Skin of body (tissue), 2 donors: ENCODE results near the gene EZR. TPM values are rescaled to one million over a fixed set of nuclear protein-coding genes. Genes with fewer than 3 reads are reported as not detected.
"Not testable (repeated sequence)": the region's sequence is repeated elsewhere in the genome, so short reads cannot be mapped to it uniquely, and the experiment has no call there.

Experiments
- DNase-seq: peaks from one replicate; lab custom pipeline; 2025; lab: John Stamatoyannopoulos, UW
- total RNA-seq: library from RNA; depleted of rRNA; stranded (reverse); fragments of >200 nt; gene quantifications from one replicate; pipeline ENCODE4 v1.2.3, GENCODE V29; 2014

The EZR gene
- total RNA-seq, 1 donor from 2014 or later, result 108 TPM

DNA sequence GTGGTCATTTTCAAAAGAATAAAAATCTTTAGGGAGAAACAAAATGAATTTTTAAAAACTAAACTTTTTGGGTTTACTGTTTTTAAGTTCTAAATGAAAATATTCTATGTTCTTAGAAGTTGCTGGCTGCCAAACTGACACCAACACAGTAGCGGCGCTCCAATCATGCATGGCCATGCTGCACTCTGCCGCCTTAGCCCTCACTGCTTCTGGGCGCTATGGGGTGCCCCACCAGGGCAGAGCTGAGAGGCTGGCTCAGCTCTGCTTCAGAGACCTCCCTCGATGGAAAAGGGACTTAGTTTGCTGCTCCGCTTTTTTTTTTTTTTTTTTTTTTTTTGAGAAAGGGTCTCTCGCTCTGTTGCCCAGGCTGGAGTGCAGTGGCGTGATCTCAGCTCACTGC lies 20.9 kb downstream of the EZR start:
- no peak for DNase-seq

DNA sequence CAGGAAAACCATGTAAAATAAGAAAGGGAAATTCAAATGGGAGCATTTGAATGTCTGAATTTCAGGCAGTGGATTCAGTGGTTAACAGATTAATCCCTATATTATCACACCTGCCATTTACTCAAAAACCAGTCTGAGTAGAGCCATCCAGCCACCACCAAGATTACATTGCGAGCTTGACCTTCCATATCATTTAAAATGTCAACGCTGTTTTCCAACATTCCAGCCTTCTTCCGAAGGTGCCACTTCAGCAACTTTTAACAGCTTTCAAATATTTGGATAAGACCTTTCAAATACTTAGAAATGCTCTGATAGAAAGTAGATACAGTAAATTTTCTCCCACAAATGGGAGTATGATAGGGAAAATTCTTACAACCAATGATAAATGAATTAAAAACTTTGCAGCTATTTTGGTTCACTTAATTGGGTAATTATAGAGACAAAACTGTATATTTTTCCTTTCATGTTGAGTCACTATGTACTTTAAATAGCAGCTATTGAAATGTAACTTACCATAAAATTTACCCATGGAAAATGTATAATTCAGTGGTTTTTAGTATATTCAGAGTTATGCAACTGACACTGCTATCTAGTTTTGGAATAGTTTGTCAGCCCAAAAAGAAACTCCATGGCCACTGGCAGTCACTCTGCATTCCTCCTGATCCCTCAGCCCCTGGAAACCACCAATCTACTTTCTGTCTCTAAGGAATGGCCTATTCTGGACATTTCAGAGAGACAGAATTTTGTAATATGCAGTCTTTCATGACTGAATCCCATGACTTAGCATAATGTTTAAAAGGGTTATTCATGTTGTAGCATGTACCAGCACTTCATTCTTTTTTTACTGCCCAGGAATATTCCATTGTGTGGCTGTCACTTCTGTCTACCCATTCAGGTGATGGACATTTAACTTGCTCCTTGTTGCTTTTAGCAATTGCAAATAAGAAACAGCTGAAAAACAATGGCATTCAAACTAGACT lies 21.5 kb downstream of the EZR start:
- no peak for DNase-seq

DNA sequence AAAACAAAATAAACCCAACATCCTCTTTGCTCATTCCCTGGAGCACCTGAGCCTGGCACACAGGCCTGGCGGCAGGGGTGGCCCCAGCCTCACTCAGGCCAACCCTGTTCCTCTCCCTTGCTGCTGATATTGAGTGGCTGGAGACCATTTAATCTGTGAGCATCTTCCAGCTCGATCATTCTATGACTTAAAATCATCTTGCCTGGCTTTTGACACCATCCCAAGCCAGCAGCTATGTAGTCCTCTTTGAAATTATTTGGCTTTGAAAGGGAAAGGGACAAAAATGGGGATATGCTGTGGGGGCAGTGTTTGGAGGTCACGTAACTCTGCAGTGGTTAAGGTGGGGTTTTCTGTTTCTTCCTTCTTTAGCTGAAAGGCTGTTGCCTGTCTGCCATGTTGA lies 22.8 kb downstream of the EZR start:
- no peak for DNase-seq

DNA sequence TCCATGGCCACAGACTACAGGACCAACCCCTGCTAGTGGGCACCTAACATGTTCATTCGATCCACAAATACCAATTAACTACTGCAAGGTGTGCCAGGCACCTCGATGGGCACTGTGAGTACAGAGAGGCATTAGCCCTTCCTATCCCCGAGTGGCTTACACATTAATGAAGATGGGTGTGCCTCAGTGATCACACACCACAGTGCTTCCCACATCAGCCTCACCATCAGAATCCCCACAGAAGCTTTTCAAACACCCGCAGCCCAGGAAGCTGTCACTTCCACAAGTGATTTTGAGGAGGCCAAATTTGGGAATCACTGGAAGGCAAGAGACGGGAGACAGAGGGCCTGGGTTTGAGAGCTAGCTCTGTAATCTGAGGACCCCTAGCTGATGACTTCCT lies 23.7 kb downstream of the EZR start:
- DNase-seq, result no peak

DNA sequence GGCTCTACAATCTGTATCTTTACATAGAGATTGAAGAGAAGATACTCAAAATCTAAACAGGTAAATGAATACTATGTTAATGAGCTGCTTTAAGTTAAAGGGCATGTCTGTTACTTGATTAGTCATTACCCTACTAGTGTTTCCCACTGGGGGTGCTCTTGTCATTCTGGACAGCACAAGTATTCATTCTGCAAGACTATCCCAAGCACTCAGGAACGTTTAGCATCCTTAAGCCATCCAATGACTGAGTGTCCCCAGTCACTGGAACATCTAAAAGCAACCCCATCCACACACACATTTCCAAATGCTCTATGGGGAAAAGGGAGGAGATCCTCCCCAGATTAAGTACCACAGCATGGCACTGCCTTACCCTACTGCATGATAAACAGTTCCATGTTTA lies 25.7 kb downstream of the EZR start:
- DNase-seq, result no peak

DNA sequence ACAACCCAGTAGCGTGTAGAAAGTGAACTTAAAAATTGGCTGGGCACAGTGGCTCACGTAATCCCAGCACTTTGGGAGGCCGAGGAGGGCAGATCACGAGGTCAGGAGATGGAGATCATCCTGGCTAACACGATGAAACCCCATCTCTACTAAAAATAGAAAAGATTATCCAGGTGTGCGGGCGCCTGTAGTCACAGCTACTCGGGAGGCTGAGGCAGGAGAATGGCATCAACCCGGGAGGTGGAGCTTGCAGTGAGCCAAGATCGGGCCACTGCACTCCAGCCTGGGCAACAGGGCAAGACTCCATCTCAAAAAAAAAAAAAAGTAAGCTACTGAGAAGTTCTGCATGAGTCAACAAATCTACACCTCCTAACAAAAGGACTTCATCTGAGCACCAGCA lies 26.7 kb downstream of the EZR start:
- not testable (repeated sequence) for DNase-seq

DNA sequence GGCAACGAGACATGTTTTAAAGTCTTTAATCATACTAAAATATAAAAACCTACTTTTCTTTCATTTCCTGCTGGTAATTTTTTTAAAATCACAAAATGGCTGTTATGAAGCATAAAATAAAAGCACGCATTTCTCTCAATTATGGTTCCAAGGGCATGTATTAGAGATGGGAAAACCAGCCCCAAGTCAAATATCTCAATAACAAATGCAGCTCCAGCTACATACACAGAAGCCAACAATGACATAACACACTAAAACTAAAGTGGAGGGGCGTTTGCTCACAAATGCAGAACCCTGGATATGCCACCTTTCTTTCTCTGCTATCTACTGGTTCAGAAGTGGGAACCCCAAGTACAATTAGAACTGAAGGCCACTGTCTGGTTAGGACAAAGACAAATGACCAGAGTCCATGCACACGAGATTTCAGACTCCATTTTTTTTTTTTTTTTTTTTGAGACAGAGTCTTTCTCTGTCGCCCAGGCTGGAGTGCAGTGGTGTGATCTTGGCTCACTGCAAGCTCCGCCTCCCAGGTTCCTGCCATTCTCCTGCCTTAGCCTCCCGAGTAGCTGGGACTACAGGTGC lies 27.8 kb downstream of the EZR start:
- no peak for DNase-seq

DNA sequence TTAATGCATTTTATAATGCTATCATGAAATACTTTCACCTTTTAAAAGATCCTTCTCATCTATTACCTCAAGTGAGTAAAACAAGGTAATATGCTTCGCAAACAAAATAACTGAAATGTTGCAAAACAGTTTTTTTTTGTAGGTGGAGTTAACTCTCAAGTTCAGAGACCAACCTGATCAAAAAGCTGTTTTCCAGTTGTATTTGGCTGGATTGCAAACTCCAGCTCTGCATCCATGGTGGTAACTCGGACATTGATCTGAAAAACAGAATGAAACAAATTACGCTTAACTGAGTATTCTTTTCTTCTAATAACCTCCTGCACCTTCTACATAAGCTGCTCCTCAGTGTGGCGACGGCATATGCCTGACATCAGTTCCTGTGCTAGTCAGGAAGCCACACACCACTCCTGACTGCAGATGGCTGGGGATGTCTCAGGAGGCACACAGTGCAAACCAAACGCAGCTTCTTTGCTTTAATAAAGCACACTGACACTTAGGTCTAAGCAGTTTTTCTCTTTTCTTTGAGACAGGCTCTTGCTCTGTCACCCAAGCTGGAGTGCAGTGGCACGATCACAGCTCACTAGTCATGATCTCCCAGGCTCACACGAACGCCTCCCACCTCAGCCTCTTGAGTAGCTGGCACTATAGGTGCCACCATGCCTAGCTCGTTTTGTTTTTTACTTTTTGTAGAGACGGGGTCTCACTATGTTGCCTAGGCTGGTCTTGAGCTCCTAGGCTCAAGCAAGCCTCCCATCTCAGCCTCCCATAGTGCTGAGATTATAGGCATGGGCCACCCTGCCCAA lies 29.9 kb downstream of the EZR start:
- DNase-seq, result no peak

DNA sequence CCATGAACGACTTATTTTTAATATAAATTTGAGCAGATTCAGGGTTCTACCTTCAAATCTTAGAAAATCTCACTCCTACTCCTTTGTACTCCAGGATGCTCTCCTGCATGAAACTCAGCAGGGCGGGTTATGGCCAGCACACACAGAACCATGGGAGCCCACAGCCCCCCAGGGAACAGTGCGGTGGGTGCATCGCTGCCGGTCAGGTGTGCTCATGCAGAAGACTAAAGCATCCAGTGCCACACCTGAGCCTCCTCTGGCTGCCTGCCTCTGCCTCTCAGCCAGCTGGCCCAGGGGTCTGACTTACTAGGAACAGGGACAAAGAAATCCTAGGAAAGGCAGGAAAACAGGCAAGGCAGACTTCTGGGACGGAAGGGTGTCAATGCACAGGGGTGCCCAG lies 31.8 kb downstream of the EZR start:
- DNase-seq, result no peak

DNA sequence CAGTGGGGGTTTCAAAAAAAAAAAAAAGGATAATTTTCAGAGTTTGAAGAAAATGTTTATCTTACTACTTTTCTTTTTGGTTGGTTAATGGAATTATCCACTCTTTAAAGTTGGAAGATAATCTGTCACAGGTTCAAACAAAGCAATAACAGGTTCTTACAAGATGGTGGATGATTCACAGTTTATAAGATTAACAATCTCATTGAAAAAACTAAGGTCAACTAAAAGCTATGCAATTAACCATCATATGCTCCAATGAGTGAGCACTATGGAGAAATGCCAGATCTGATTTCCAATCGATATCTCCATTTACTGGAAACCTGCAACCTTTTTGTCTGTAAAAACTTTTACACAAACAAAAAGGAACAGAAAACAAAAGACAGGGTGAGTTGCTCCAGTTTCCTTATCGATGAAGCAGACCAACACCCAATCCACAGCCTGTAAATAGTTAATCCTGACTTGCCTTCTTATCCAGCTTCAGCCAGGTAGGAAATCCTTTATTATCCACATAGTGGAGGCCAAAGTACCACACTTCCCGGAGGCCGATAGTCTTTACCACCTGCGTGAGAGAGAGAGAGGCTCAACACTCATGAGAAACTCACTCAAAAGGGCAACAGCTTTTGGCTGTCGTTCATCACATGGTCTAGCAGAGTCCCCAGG lies 32.4 kb downstream of the EZR start:
- no peak for DNase-seq

DNA sequence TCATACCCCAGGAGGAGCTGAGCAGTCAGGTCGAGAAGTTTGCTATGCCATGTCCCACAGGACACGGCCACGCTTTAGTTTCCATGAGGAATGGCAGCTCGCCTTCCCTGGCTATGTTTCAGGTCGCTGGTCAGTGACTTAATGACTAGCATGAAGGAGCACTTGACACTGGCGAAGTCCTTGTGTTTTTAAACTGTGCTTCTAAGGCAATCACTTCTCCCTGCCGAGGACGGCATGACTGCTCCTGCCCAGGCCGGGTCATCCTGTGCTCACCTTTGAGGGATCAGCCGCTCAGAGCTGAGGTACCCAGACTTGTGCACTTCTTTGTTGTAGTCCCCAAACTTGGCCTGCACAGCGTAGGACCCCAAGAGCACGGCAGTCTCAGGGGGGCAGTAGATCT lies 34.1 kb downstream of the EZR start:
- no peak for DNase-seq

DNA sequence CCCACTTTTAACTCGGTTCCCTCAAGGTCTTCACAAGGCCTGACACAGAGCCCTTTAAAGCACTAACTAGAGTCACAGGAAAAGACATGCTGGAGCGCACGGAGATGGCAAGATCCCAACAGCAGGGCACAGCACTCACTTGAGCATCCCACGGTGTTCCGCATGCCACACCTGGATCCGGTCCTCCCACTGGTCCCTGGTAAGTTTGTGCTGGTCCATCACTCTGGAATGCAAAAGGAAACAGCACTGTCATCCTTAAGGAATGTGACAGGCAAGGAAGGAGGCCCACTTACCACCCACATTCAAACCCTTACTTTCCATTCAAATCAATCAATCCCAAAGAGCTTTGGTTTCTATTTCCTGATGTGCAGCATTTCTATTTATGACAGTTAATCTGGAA lies 34.7 kb downstream of the EZR start:
- DNase-seq, result no peak

DNA sequence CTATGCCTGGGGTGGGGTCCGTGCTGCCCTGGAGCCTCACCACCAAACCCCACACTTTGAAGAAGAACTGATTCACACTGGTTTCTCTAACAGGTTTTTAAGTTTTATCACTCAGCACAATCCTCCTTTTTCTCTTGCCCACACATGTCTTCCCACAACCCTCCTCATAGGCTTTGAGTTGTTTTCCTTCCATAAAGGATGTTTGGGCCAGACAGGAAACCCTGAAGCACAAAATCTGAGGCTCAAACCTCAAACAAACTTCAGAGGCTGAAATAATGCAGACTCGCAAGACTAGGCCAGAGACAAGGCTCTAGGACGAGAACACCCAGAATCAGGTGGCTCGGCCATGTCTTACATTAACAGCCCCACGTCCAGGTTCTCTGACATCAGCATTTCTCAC lies 35.3 kb downstream of the EZR start:
- DNase-seq, result no peak

DNA sequence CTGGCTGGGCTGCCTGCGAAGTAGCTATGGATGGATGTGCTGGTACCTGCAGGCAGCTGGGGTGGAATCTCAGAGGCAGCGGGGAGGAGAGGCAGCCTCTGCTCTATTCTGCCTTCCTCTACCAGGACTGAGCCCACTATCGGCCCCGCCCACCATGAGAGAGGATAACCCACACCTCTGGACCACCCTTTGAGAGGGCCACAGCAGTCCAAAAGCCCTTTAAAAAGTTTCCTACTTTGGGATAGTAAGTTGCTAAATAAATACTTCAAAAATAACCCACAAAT lies 36.1 kb downstream of the EZR start:
- DNase-seq, result no peak

DNA sequence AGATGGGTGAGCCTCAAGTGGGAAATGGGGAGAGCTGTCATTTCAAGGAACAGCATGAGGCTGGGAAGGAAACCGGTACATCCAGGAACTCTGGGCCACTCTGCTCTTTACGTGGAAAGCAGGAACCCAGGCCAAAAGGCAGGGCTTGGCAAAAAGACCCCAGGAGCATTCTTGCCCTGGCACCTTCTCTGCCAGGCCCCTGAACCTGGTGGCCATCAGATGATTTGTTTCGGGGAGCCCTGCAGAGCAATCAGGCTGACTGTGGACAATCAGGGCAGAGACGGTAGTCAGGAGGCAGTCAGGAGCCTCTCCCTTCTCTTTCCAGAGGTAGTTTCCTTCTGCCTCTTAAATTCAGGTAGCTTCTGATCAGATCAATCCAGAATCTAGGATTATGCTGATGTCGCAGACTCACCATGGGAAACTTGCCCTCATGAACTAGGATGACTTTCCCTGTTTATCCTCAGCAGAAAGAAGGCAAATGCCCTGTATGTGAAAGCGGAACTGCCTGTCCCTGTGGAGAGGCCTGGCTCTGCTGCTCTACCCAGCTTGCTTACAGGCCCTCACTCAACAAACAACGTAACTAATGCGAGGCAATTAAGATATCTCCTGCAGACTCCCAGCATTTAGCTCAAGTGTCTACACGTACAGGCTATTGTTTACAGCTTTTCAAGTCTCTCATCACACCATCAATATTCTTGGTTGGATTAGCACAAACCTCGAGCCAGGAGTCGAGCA lies 36.6 kb downstream of the EZR start:
- no peak for DNase-seq

DNA sequence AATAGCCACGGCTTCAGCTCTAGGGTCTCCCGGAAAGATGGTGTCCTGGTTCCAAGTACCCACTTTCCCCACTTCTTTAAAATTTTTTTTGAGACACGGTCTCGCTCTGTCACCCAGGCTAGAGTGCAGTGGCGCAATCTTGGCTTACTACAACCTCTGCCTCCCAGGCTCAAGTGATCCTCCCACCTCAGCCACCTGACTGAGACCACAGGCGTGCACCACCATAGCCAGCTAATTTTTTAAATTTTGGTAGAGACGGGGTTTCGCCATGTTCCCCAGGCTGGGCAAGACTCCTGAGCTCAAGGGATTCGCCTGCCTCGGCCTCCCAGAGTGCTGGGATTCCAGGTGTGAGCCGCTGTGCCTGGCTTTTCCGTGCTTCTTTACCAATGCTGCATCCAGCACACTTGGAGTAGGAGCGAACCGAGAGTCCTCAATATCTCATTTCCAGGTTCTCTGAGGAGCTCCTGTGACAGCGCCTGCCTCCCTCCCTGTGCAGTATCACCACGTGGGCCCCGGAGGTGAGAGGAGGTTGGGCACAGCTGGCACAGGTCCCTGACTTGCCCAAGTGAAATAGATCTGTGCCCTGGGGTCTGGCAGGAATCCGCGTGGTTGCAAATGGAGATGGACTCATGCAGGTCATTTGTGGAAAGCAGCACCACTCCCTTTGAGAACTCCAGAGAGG lies 37.3 kb downstream of the EZR start:
- no peak for DNase-seq

DNA sequence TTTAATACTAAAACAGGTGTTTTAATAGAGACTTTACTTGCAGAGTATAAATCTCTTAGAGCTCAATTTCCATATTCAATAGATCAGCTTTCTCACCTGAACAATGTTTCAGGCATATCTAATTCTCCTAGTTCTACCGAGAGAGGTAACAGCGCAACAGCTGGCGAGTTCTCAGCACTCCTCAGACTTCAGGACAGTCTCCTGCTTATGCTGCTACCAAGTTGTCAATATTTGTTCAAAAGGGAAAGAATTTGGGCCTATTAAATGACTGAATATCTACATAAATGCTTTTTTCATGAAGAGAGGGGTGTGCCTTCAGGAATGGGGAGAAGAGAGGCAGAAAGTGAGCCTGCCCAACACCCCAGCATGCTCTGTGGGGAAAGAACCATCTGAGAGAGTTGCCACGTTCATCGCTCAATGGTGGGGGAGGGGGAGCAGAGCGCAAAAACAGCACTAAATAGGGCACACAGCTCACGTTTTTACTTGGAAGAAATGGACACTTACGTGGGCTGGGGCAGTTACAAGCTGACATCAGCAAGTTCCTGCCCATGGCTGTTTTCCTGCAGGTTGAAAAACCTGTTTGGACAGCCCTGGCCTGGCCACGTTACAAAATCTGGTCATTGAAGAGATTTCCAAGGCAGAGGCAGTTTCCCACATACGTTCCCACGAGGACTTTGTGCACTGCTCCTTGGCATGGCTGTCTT lies 38.0 kb downstream of the EZR start:
- DNase-seq, result no peak

DNA sequence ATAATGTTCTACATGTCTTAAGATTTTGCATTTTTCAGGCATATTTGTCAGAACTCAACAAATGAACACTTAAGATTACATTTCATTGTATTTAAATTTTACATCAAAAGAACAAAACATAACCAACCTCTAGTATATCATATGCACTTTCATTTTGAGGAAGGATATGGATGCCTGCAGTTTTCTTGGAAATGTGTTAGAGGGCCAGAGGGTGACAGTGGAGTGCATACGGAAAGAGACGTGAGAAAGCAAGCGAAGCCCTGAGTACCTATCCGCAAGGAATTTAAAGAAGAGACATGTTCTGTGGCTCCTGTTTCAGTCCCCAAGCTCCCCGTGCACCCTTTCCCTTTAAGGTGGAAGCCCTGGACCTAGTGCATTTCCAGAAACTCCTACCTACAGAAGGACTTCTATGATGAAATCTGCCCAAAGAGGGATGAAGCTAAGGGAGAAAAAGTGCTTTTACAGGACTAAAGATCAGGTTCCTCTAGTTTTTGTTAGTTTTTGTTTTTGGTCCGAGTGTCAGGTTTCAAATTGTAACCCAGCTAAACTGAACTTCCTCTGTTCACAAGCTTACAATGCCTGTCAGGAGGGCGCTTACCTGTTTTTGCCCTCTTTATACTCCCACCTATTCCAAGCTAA lies 38.8 kb downstream of the EZR start:
- DNase-seq, result no peak

DNA sequence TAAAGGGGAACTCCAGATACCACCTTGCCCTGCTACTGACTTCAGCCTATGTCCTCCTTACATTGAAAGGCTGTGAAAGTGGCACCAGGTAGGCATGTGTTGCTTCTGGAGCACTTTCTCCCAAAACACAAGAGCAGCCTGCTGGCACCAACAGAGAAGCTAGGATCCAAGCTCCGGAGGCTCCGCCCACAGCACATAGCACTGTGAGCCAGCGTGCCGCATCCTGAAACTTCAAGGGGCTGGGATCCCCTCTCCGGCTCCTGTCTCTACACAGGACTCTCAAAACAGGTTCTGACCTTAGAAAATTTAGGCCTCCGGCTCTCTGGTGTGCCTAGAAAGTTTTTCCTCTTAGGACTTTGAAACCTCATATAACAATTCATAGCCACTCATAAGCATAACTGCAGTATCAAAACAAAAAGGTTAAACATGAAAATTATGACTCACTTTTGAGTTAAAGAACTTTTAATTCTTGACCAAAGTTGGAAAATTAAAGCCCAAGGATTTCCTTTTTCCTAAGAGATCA lies 41.1 kb downstream of the EZR start:
- DNase-seq, result no peak
